Measurements from ENCODE around the gene RBM15. TPM values are rescaled to one million over a fixed set of nuclear protein-coding genes. Genes with fewer than 3 reads are reported as not detected.

Gene RBM15
- total RNA-seq, 2 experiments from 2014 or later = 69.8 to 71.0 TPM

- peak; percentile 93 for DNase-seq
- peaks cover 35% of the 10 kb centered on the region for H3K36me3 Mint-ChIP-seq
- H3K27ac Mint-ChIP-seq = no peak overlapping the region
- no peaks in the 10 kb centered on the region for H3K9me3 Mint-ChIP-seq
- peaks cover 44% of the 10 kb centered on the region for H3K4me1 Mint-ChIP-seq
- no peak overlapping the region for H3K4me3 Mint-ChIP-seq
- H3K27me3 Mint-ChIP-seq = no peaks in the 10 kb centered on the region
Observed at GRCh38 chr1:110338309-110338885, 780 bp upstream of the RBM15 start.

- H3K9me3 Mint-ChIP-seq = no peaks in the 10 kb centered on the region
- no peak overlapping the region for H3K27ac Mint-ChIP-seq
- no peaks in the 10 kb centered on the region for H3K27me3 Mint-ChIP-seq
- peaks cover 55% of the 10 kb centered on the region for H3K4me1 Mint-ChIP-seq
- H3K4me3 Mint-ChIP-seq = no peak overlapping the region
- DNase-seq = peak; percentile 68
- peaks cover 46% of the 10 kb centered on the region for H3K36me3 Mint-ChIP-seq
Observed at GRCh38 chr1:110339407-110340206, 430 bp downstream of the RBM15 start.

GRCh38 chr1:110340207-110340468, 961 bp downstream of the RBM15 start:
- no peak overlapping the region for H3K4me3 Mint-ChIP-seq
- no peaks in the 10 kb centered on the region for H3K27me3 Mint-ChIP-seq
- H3K9me3 Mint-ChIP-seq = no peaks in the 10 kb centered on the region
- H3K27ac Mint-ChIP-seq = no peak overlapping the region
- no peak for DNase-seq
- peaks cover 57% of the 10 kb centered on the region for H3K4me1 Mint-ChIP-seq
- H3K36me3 Mint-ChIP-seq = peaks cover 46% of the 10 kb centered on the region

GRCh38 chr1:110341146-110341871, 2.1 kb downstream of the RBM15 start:
- Mint-ChIP-seq H3K4me1 (peaks cover 62% of the 10 kb centered on the region), H3K36me3 (peaks cover 52% of the 10 kb centered on the region)

GRCh38 chr1:110341872-110342331, 2.7 kb downstream of the RBM15 start:
- Mint-ChIP-seq H3K4me3 (no peak overlapping the region), H3K4me1 (peaks cover 62% of the 10 kb centered on the region), H3K27ac (no peak overlapping the region), H3K27me3 (no peaks in the 10 kb centered on the region), H3K9me3 (no peaks in the 10 kb centered on the region), H3K36me3 (peaks cover 55% of the 10 kb centered on the region)
- DNase-seq = no peak

More at GRCh38 chr1:110341146-110341871, 2.1 kb downstream of the RBM15 start:
- Mint-ChIP-seq H3K27me3 (no peaks in the 10 kb centered on the region), H3K4me3 (no peak overlapping the region), H3K9me3 (no peaks in the 10 kb centered on the region), H3K27ac (peak overlapping the region; percentile 42)
- no peak for DNase-seq

GRCh38 chr1:110343249-110343648, 4.1 kb downstream of the RBM15 start:
- H3K27ac Mint-ChIP-seq = peak overlapping the region; percentile 76
- peaks cover 66% of the 10 kb centered on the region for H3K36me3 Mint-ChIP-seq
- peaks cover 72% of the 10 kb centered on the region for H3K4me1 Mint-ChIP-seq

GRCh38 chr1:110344152-110344551, 5.0 kb downstream of the RBM15 start:
- H3K27me3 Mint-ChIP-seq = no peaks in the 10 kb centered on the region
- H3K4me3 Mint-ChIP-seq = peak overlapping the region; percentile 68
- peaks cover 74% of the 10 kb centered on the region for H3K36me3 Mint-ChIP-seq
- peaks cover 81% of the 10 kb centered on the region for H3K4me1 Mint-ChIP-seq
- H3K27ac Mint-ChIP-seq = peak overlapping the region; percentile 76
- no peaks in the 10 kb centered on the region for H3K9me3 Mint-ChIP-seq
- DNase-seq = no peak

More at GRCh38 chr1:110343249-110343648, 4.1 kb downstream of the RBM15 start:
- DNase-seq = no peak
- no peaks in the 10 kb centered on the region for H3K27me3 Mint-ChIP-seq
- H3K9me3 Mint-ChIP-seq = no peaks in the 10 kb centered on the region
- H3K4me3 Mint-ChIP-seq = no peak overlapping the region

- Mint-ChIP-seq H3K4me1 (peaks cover 82% of the 10 kb centered on the region), H3K27ac (no peak overlapping the region), H3K9me3 (no peaks in the 10 kb centered on the region), H3K4me3 (peak overlapping the region; percentile 41), H3K27me3 (no peaks in the 10 kb centered on the region), H3K36me3 (peaks cover 75% of the 10 kb centered on the region)
- DNase-seq = no peak
Observed at GRCh38 chr1:110345480-110345879, 6.3 kb downstream of the RBM15 start.

- DNase-seq = no peak
- H3K27ac Mint-ChIP-seq = no peak overlapping the region
- peaks cover 64% of the 10 kb centered on the region for H3K36me3 Mint-ChIP-seq
- peaks cover 80% of the 10 kb centered on the region for H3K4me1 Mint-ChIP-seq
- no peaks in the 10 kb centered on the region for H3K9me3 Mint-ChIP-seq
- H3K27me3 Mint-ChIP-seq = no peaks in the 10 kb centered on the region
- H3K4me3 Mint-ChIP-seq = no peak overlapping the region
Observed at GRCh38 chr1:110346690-110347089, 7.5 kb downstream of the RBM15 start.

- H3K4me1 Mint-ChIP-seq = peaks cover 74% of the 10 kb centered on the region
- H3K27ac Mint-ChIP-seq = no peak overlapping the region
- peaks cover 59% of the 10 kb centered on the region for H3K36me3 Mint-ChIP-seq
- no peak overlapping the region for H3K4me3 Mint-ChIP-seq
- H3K9me3 Mint-ChIP-seq = no peaks in the 10 kb centered on the region
- H3K27me3 Mint-ChIP-seq = no peaks in the 10 kb centered on the region
- no peak for DNase-seq
Observed at GRCh38 chr1:110347182-110347893, 8.2 kb downstream of the RBM15 start.

- Mint-ChIP-seq H3K9me3 (no peaks in the 10 kb centered on the region), H3K4me3 (peak overlapping the region; percentile 34), H3K36me3 (peaks cover 53% of the 10 kb centered on the region), H3K27ac (peak overlapping the region; percentile 48), H3K4me1 (peaks cover 67% of the 10 kb centered on the region), H3K27me3 (no peaks in the 10 kb centered on the region)
- DNase-seq = no peak
Observed at GRCh38 chr1:110348050-110348449, 8.9 kb downstream of the RBM15 start.

GRCh38 chr1:110348771-110349170, 9.6 kb downstream of the RBM15 start:
- no peak for DNase-seq
- peak overlapping the region; percentile 6 for H3K27ac Mint-ChIP-seq

GRCh38 chr1:110350360-110350759, 11.2 kb downstream of the RBM15 start:
- H3K9me3 Mint-ChIP-seq = no peaks in the 10 kb centered on the region
- DNase-seq = no peak
- H3K36me3 Mint-ChIP-seq = peaks cover 37% of the 10 kb centered on the region
- peaks cover 59% of the 10 kb centered on the region for H3K4me1 Mint-ChIP-seq
- no peaks in the 10 kb centered on the region for H3K27me3 Mint-ChIP-seq
- no peak overlapping the region for H3K27ac Mint-ChIP-seq
- H3K4me3 Mint-ChIP-seq = no peak overlapping the region

More at GRCh38 chr1:110348771-110349170, 9.6 kb downstream of the RBM15 start:
- peak overlapping the region; percentile 45 for H3K4me3 Mint-ChIP-seq
- H3K27me3 Mint-ChIP-seq = no peaks in the 10 kb centered on the region
- H3K4me1 Mint-ChIP-seq = peaks cover 63% of the 10 kb centered on the region
- H3K36me3 Mint-ChIP-seq = peaks cover 45% of the 10 kb centered on the region
- H3K9me3 Mint-ChIP-seq = no peaks in the 10 kb centered on the region

GRCh38 chr1:110355321-110355720, 16.1 kb downstream of the RBM15 start:
- Mint-ChIP-seq H3K9me3 (no peaks in the 10 kb centered on the region), H3K4me3 (no peak overlapping the region), H3K36me3 (peaks cover 18% of the 10 kb centered on the region), H3K27ac (no peak overlapping the region), H3K4me1 (peaks cover 31% of the 10 kb centered on the region), H3K27me3 (no peaks in the 10 kb centered on the region)
- no peak for DNase-seq

- DNase-seq = no peak
- Mint-ChIP-seq H3K4me3 (no peak overlapping the region), H3K27ac (peak overlapping the region; percentile 1), H3K4me1 (peaks cover 28% of the 10 kb centered on the region), H3K36me3 (peaks cover 19% of the 10 kb centered on the region), H3K9me3 (no peaks in the 10 kb centered on the region), H3K27me3 (no peaks in the 10 kb centered on the region)
Observed at GRCh38 chr1:110356379-110356778, 17.2 kb downstream of the RBM15 start.

Measured in activated naive CD8-positive, alpha-beta T cell treated with anti-CD3 and anti-CD28 coated beads for 36 hours (primary cell).